Measurements from ENCODE around the gene CHGA.

CHGA gene

GRCh38 chr14:92890830-92891588, 31.9 kb upstream of the CHGA start:
- Mint-ChIP-seq H3K27ac (ENCODE audit: low read depth) (no peak overlapping the region), H3K4me3 (no peak overlapping the region), H3K4me1 (no peaks in the 10 kb centered on the region), H3K36me3 (ENCODE audit: insufficient read depth) (no peaks in the 10 kb centered on the region), H3K9me3 (peaks cover 8% of the 10 kb centered on the region), H3K27me3 (peaks cover 5% of the 10 kb centered on the region)
- no peak for ATAC-seq (replicated peaks; ENCODE audit: extremely low read depth, poor library complexity, severe bottlenecking)
- DNase-seq (ENCODE audit: low spot score in 2 of 2) = no peak

GRCh38 chr14:92892589-92892988, 30.4 kb upstream of the CHGA start:
- Mint-ChIP-seq H3K27ac (ENCODE audit: low read depth) (no peak overlapping the region), H3K36me3 (ENCODE audit: insufficient read depth) (no peaks in the 10 kb centered on the region), H3K9me3 (peaks cover 8% of the 10 kb centered on the region), H3K4me1 (peaks cover 5% of the 10 kb centered on the region), H3K27me3 (peaks cover 20% of the 10 kb centered on the region), H3K4me3 (no peak overlapping the region)
- DNase-seq (ENCODE audit: low spot score in 2 of 2) = no peak
- ATAC-seq (replicated peaks; ENCODE audit: extremely low read depth, poor library complexity, severe bottlenecking) = no peak

GRCh38 chr14:92895352-92895878, 27.5 kb upstream of the CHGA start:
- Mint-ChIP-seq H3K27ac (ENCODE audit: low read depth) (no peak overlapping the region), H3K4me1 (peaks cover 18% of the 10 kb centered on the region), H3K9me3 (peaks cover 8% of the 10 kb centered on the region), H3K36me3 (ENCODE audit: insufficient read depth) (no peaks in the 10 kb centered on the region), H3K4me3 (no peak overlapping the region), H3K27me3 (peaks cover 27% of the 10 kb centered on the region)
- DNase-seq (ENCODE audit: low spot score in 2 of 2) = no peak
- ATAC-seq (replicated peaks; ENCODE audit: extremely low read depth, poor library complexity, severe bottlenecking) = no peak

- DNase-seq (ENCODE audit: low spot score in 2 of 2) = no peak
- H3K9me3 Mint-ChIP-seq = peaks cover 8% of the 10 kb centered on the region
- H3K27me3 Mint-ChIP-seq = peaks cover 39% of the 10 kb centered on the region
- peak overlapping the region; percentile 54 for H3K4me3 Mint-ChIP-seq
- H3K4me1 Mint-ChIP-seq = peaks cover 18% of the 10 kb centered on the region
- peaks cover 2% of the 10 kb centered on the region for H3K36me3 Mint-ChIP-seq (ENCODE audit: insufficient read depth)
- peak; percentile 83 for ATAC-seq (replicated peaks; ENCODE audit: extremely low read depth, poor library complexity, severe bottlenecking)
- peak overlapping the region; percentile 61 for H3K27ac Mint-ChIP-seq (ENCODE audit: low read depth)
Observed at GRCh38 chr14:92897922-92898565, 24.9 kb upstream of the CHGA start.

- H3K9me3 Mint-ChIP-seq = peaks cover 5% of the 10 kb centered on the region
- peak overlapping the region; percentile 54 for H3K4me3 Mint-ChIP-seq
- ATAC-seq (replicated peaks; ENCODE audit: extremely low read depth, poor library complexity, severe bottlenecking) (no peak), DNase-seq (ENCODE audit: low spot score in 2 of 2) (no peak)
- H3K27me3 Mint-ChIP-seq = peaks cover 45% of the 10 kb centered on the region
- H3K4me1 Mint-ChIP-seq = peaks cover 18% of the 10 kb centered on the region
- H3K27ac Mint-ChIP-seq (ENCODE audit: low read depth) = peak overlapping the region; percentile 61
- H3K36me3 Mint-ChIP-seq (ENCODE audit: insufficient read depth) = peaks cover 2% of the 10 kb centered on the region
Observed at GRCh38 chr14:92898566-92899131, 24.3 kb upstream of the CHGA start.

- peaks cover 2% of the 10 kb centered on the region for H3K36me3 Mint-ChIP-seq (ENCODE audit: insufficient read depth)
- ATAC-seq (replicated peaks; ENCODE audit: extremely low read depth, poor library complexity, severe bottlenecking) (no peak), DNase-seq (ENCODE audit: low spot score in 2 of 2) (no peak)
- H3K4me3 Mint-ChIP-seq = no peak overlapping the region
- H3K4me1 Mint-ChIP-seq = peaks cover 18% of the 10 kb centered on the region
- H3K9me3 Mint-ChIP-seq = no peaks in the 10 kb centered on the region
- no peak overlapping the region for H3K27ac Mint-ChIP-seq (ENCODE audit: low read depth)
- peaks cover 50% of the 10 kb centered on the region for H3K27me3 Mint-ChIP-seq
Observed at GRCh38 chr14:92900660-92901059, 22.3 kb upstream of the CHGA start.

- no peak for DNase-seq (ENCODE audit: low spot score in 2 of 2)
Observed at GRCh38 chr14:92902191-92902590, 20.8 kb upstream of the CHGA start.

GRCh38 chr14:92902726-92903125, 20.2 kb upstream of the CHGA start:
- H3K27ac Mint-ChIP-seq (ENCODE audit: low read depth) = no peak overlapping the region
- H3K27me3 Mint-ChIP-seq = peaks cover 38% of the 10 kb centered on the region
- no peak for DNase-seq (ENCODE audit: low spot score in 2 of 2)
- ATAC-seq (replicated peaks; ENCODE audit: extremely low read depth, poor library complexity, severe bottlenecking) = no peak
- peaks cover 2% of the 10 kb centered on the region for H3K36me3 Mint-ChIP-seq (ENCODE audit: insufficient read depth)
- peaks cover 12% of the 10 kb centered on the region for H3K4me1 Mint-ChIP-seq
- peak overlapping the region; percentile 49 for H3K4me3 Mint-ChIP-seq
- no peaks in the 10 kb centered on the region for H3K9me3 Mint-ChIP-seq

More at GRCh38 chr14:92902191-92902590, 20.8 kb upstream of the CHGA start:
- ATAC-seq (replicated peaks; ENCODE audit: extremely low read depth, poor library complexity, severe bottlenecking) = no peak
- H3K4me1 Mint-ChIP-seq = peaks cover 17% of the 10 kb centered on the region
- peaks cover 38% of the 10 kb centered on the region for H3K27me3 Mint-ChIP-seq
- H3K4me3 Mint-ChIP-seq = no peak overlapping the region
- H3K36me3 Mint-ChIP-seq (ENCODE audit: insufficient read depth) = peaks cover 2% of the 10 kb centered on the region
- H3K9me3 Mint-ChIP-seq = no peaks in the 10 kb centered on the region
- H3K27ac Mint-ChIP-seq (ENCODE audit: low read depth) = no peak overlapping the region

- ATAC-seq (replicated peaks; ENCODE audit: extremely low read depth, poor library complexity, severe bottlenecking) (no peak), DNase-seq (ENCODE audit: low spot score in 2 of 2) (no peak)
- Mint-ChIP-seq H3K4me3 (no peak overlapping the region), H3K36me3 (ENCODE audit: insufficient read depth) (peaks cover 2% of the 10 kb centered on the region), H3K4me1 (peaks cover 5% of the 10 kb centered on the region), H3K27me3 (peaks cover 33% of the 10 kb centered on the region), H3K9me3 (no peaks in the 10 kb centered on the region), H3K27ac (ENCODE audit: low read depth) (no peak overlapping the region)
Observed at GRCh38 chr14:92903359-92903758, 19.6 kb upstream of the CHGA start.

GRCh38 chr14:92905667-92906066, 17.3 kb upstream of the CHGA start:
- Mint-ChIP-seq H3K27ac (ENCODE audit: low read depth) (no peak overlapping the region), H3K27me3 (peaks cover 45% of the 10 kb centered on the region), H3K4me3 (no peak overlapping the region), H3K4me1 (no peaks in the 10 kb centered on the region), H3K9me3 (no peaks in the 10 kb centered on the region), H3K36me3 (ENCODE audit: insufficient read depth) (peaks cover 2% of the 10 kb centered on the region)
- ATAC-seq (replicated peaks; ENCODE audit: extremely low read depth, poor library complexity, severe bottlenecking) (no peak), DNase-seq (ENCODE audit: low spot score in 2 of 2) (no peak)

GRCh38 chr14:92906420-92906819, 16.5 kb upstream of the CHGA start:
- Mint-ChIP-seq H3K36me3 (ENCODE audit: insufficient read depth) (peaks cover 2% of the 10 kb centered on the region), H3K27me3 (peaks cover 45% of the 10 kb centered on the region), H3K4me1 (no peaks in the 10 kb centered on the region), H3K9me3 (no peaks in the 10 kb centered on the region), H3K4me3 (no peak overlapping the region), H3K27ac (ENCODE audit: low read depth) (no peak overlapping the region)
- ATAC-seq (replicated peaks; ENCODE audit: extremely low read depth, poor library complexity, severe bottlenecking) = no peak
- no peak for DNase-seq (ENCODE audit: low spot score in 2 of 2)

GRCh38 chr14:92906823-92907222, 16.1 kb upstream of the CHGA start:
- Mint-ChIP-seq H3K4me1 (no peaks in the 10 kb centered on the region), H3K27me3 (peaks cover 45% of the 10 kb centered on the region), H3K4me3 (no peak overlapping the region), H3K36me3 (ENCODE audit: insufficient read depth) (peaks cover 2% of the 10 kb centered on the region), H3K27ac (ENCODE audit: low read depth) (no peak overlapping the region), H3K9me3 (no peaks in the 10 kb centered on the region)
- ATAC-seq (replicated peaks; ENCODE audit: extremely low read depth, poor library complexity, severe bottlenecking) (no peak), DNase-seq (ENCODE audit: low spot score in 2 of 2) (no peak)
